GM21576 (cell line): ENCODE results near the gene PABPN1.

Experiments
- ATAC-seq: cut with Tn5 transposase; IDR thresholded peaks from one replicate; pipeline ENCODE4 v1.9.1; 2021; ENCODE audit warnings: mild to moderate bottlenecking, moderate library complexity; ENCODE audit not compliant: unreplicated experiment

Gene PABPN1

GRCh38 chr14:23356662-23357061 is 35.4 kb downstream of the PABPN1 start:
- no peak for ATAC-seq

DNA sequence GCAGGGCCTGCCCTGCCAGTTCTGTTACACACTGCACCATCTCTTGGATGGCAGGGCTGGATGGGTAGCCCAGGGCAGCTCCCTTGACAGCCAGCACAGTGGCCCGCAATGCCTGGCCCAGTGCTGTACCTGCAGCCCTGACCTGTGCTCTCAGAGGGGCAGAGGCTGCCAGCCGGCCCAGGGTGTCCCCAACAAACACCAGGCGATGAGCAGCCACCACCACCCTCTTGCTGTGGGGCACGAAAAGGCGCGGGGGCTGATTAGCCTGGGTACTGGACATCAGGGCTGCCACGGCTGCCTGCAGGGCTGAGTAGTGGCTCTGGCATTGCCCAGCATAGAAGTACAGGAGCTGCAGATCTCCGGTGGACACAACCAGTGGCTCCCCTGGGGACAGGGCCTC is 36.0 kb downstream of the PABPN1 start:
- no peak for ATAC-seq

DNA sequence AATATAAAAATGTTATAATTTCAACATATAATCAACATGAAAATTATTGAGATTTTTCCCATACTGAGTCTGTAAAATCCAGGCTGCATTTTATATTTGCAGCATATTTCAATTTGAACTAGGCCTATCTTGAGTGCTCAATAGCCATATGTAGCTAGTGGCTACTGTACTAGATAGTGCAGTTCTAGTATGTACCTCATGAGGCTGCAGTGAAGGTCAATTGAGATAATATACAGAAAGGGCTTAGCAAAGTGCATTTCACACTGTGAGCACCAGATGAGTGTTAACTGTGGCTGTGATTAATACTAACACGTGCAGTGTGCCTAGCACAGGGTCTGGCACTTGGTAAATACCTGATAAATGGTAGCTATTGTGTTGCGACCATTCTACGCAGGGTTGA is 36.8 kb downstream of the PABPN1 start:
- ATAC-seq: no peak

DNA sequence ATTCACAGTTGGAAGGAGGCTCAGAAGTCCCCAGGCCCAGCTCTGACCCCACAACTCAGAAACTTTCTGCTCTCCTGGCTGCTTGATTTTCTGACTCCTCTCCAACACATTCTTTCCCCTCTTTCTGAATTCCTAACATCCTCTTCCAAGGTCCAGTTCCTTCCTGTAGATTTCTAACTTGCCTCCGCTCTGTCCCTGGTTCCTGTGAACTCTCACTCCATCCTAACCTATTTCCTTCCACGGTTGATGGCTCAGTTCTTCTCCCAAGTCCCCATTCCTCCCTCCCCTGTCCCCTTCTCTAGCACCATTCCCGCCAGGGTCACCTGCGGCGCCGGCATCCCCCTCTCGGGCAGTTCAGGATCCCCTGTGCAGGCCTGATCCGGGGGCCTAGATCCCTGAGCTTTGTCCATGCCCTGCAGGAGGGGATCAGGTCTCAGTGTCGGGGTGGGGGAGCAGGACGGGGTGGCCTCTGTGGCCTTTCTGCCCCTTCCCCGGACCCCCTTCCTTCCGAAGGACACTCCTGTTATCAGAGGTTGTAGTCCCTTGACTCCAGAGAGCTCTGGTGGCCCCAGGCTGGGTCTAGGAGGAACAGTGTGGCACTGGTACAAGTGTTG is 37.4 kb downstream of the PABPN1 start:
- no peak for ATAC-seq

GRCh38 chr14:23359167-23359626 is 37.9 kb downstream of the PABPN1 start:
- no peak for ATAC-seq

GRCh38 chr14:23359722-23360447 is 38.6 kb downstream of the PABPN1 start:
- no peak for ATAC-seq

DNA sequence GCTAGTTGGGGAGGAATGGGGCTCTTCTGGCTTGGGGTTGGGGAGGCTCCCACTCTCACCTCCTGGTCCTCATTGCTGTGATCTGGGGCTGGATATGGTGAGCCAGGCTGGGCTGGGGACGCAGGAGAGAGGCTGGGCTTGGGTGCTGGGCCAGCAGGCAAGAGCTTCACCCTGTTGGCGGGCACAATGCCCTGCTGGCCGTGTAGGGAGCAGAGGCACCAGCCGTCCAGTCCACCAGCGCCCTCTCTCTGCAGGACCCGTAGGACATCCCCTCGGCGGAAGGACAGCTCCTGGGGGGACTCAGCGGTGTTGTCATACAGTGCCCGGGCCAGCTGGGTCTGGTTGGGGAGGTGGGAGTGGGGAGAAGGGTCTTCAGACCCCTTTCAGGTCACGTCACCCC is 39.2 kb downstream of the PABPN1 start:
- ATAC-seq: no peak

GRCh38 chr14:23361320-23361719 is 40.1 kb downstream of the PABPN1 start:
- ATAC-seq: no peak

DNA sequence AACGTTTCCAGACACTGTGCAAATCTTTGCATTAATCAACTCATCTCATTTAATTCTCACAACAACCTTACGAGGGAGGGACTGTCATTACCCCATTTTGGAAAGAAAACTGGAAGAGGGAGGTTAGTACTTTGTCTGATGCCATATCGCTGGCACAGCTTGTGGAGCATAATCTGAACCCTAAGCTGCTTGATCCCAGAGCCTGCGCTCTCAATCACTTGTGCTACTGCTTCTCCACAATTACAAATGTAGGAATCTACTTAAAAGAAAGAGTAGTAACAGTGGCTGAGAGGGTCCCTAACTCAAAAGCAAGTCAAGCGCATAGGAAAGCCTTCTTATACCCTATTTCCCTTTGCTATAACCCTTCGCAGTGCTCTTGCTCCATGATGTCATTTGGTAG is 40.5 kb downstream of the PABPN1 start:
- no peak for ATAC-seq

- ATAC-seq: no peak
Observed at GRCh38 chr14:23362200-23362599, 40.9 kb downstream of the PABPN1 start.

DNA sequence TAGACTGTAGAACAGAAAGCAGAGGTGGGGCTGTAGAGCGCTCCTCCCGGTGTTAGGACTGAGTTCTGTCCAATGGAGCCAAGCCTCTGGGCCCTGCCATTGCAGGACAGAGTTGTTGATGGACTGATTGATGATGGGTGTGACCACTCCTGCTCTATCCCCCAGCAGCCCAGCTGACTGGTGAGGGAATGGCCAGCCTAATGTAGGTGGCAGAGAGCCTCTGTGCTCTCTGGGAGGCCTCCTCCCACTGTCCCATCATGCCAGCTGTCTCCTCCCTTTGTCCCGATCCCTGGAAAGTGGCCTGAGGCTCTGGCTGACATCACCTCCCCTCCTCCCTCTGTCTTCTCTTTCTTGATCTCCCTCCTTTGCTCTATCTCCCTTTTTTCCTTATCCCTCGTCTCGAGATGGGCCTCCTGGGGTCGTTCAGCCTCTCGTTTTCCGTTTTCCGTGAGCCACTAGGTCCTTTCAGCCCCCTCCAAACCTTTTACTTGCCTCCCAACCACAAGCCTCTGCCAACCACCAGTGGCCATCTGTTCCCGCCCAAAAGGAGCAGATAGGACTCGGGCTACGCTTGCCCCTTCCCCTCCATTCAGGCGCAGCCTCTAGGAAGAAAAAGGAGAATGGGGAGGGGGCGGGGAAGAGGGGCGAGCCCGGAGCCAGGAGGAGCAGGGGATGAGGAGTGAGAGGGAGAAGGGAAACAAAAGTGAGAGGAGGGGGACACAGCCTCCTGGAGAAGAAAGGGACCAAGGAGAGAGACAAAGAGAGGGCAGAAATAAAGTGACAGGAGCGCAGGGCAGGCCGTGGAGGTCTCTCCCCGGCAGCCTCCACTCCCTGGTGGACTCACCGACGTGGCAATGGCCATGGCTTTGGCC is 43.1 kb downstream of the PABPN1 start:
- ATAC-seq: no peak

GRCh38 chr14:23365036-23365731 is 43.9 kb downstream of the PABPN1 start, which contains the start of gene EFS:
Gene EFS (minus strand): TSS chr14:23365172. CDS start chr14:23365025, 147 bp downstream.
- ATAC-seq: no peak

- ATAC-seq: no peak
Observed at GRCh38 chr14:23365732-23366425, 44.6 kb downstream of the PABPN1 start.

DNA sequence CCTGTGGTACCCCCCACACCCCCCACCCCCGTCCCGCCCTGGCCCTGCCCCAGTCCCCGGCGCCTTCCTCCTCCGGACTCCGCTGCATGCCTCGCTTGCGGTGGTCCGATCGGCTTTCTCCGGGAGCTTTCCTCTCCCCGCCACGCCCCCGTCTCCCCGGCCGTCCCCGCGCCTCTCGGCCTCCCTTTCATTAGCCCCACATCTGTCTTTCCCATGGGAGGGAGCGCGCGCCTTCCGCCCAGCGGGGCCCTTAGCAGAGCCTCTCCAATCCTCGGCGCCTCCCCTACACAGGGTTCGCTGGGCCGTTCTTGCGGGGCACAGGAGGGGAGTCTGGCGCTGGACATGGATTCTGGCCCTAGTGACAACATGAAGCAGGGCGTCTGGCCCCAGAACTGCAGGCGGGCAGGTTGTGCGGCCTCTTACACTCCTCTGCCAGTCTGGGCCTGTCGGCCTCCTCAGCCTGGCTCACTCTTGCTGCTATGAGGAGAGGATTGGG is 45.2 kb downstream of the PABPN1 start:
- no peak for ATAC-seq

- ATAC-seq: no peak
Observed at GRCh38 chr14:23370221-23370620, 49.0 kb downstream of the PABPN1 start.

GRCh38 chr14:23371865-23372264 is 50.6 kb downstream of the PABPN1 start:
- no peak for ATAC-seq

GRCh38 chr14:23372509-23372908 is 51.3 kb downstream of the PABPN1 start, which contains the start of gene IL25:
Gene IL25 (plus strand): TSS chr14:23372809.
- ATAC-seq: no peak

- no peak for ATAC-seq
Observed at GRCh38 chr14:23373041-23373440, 51.8 kb downstream of the PABPN1 start.
